H1 (cell line): ENCODE data around the gene MAPK14. TPM values are rescaled to one million over a fixed set of nuclear protein-coding genes. Genes with fewer than 3 reads are reported as not detected.

Experiments
- POLR2A ChIP-seq, 2 experiments: IDR thresholded peaks; 1 replicate in 1 of 2; 2 replicates in 1 of 2; pipeline ENCODE4 v1.6.1; 2011; ENCODE audit warnings: low read depth in 2 of 2, low read length in 2 of 2, mild to moderate bottlenecking in 2 of 2; ENCODE audit errors: control extremely low read depth in 1 of 2
- SIN3A ChIP-seq, 2 experiments: IDR thresholded peaks in 1 of 2; conservative IDR thresholded peaks in 1 of 2; 2 replicates each; pipeline ENCODE4 v1.6.1; 2011 to 2012; ENCODE audit warnings: low read length in 2 of 2, improper control_type of control experiment in 1 of 2, low read depth in 1 of 2, mild to moderate bottlenecking in 1 of 2
- polyA plus RNA-seq, 7 experiments: library from polyadenylated mRNA; depleted of rRNA in 3 of 7; stranded (reverse) in 5 of 7; unstranded in 2 of 7; fragments of >200 nt in 5 of 7; fragments of 200-250 nt in 2 of 7; gene quantifications; 1 replicate in 5 of 7; 2 replicates in 1 of 7; 4 replicates in 1 of 7; pipeline versions ENCODE4 v1.2.1 to v1.2.3, GENCODE V29; 2011 to 2013; ENCODE audit warnings: missing spikeins in 2 of 7, mixed read lengths in 2 of 7
- total RNA-seq: library from RNA; stranded (reverse); fragmentation: NEBNext Ultra II Directional; extraction: Animal tissue kit (Norgen Biotek cat#: 25700); gene quantifications from 2 replicates; pipeline ENCODE4 v1.2.1, GENCODE V29; 2021

Gene MAPK14
- total and polyA plus RNA-seq, 2 of the 8 experiments (the other 6 are each of a cell fraction or from before 2014, with no cell fraction given), result 18.1 to 39.3 TPM

- no peak for TF ChIP-seq SIN3A (conservative IDR thresholded peaks at IDR 0.05 in 1 of 2, IDR thresholded peaks at IDR 0.05 in 1 of 2; ENCODE audit: low read depth in 1 of 2, low read length in 2 of 2)
- TF ChIP-seq POLR2A (IDR thresholded peaks at IDR 0.05; ENCODE audit: control extremely low read depth in 1 of 2, low read depth in 2 of 2, low read length in 2 of 2), result no peak
Measured at GRCh38 chr6:36035225-36035624, 7.6 kb downstream of the MAPK14 start (continued).
